Endothelial cell of umbilical vein (primary cell): ENCODE data around the gene SEC22A.

Experiments
- CTCF ChIP-seq, 2 donors: IDR thresholded peaks; 1 replicate in 1 of 2; 2 replicates in 1 of 2; pipeline ENCODE4 v1.5.1; 2011; ENCODE audit warnings: low read length in 2 of 2, mild to moderate bottlenecking in 2 of 2, moderate library complexity in 2 of 2, control low read depth in 1 of 2, inconsistent platforms in 1 of 2, low read depth in 1 of 2; ENCODE audit not compliant: insufficient read depth in 1 of 2; ENCODE audit errors: extremely low read depth in 1 of 2
- EZH2 ChIP-seq: IDR thresholded peaks from 2 replicates; pipeline ENCODE4 v1.6.1; 2012; ENCODE audit warnings: borderline replicate concordance, low read depth, mild to moderate bottlenecking, moderate library complexity, low read length, inconsistent platforms; ENCODE audit not compliant: severe bottlenecking
- FOS ChIP-seq: IDR thresholded peaks from 2 replicates; pipeline ENCODE4 v1.6.1; 2011; ENCODE audit warnings: mild to moderate bottlenecking, low read length, moderate library complexity, borderline replicate concordance; ENCODE audit not compliant: insufficient read depth
- JUN ChIP-seq: IDR thresholded peaks from 2 replicates; pipeline ENCODE4 v1.6.1; 2011; ENCODE audit warnings: borderline replicate concordance, low read depth; ENCODE audit not compliant: insufficient read length, insufficient read depth
- MAX ChIP-seq: IDR thresholded peaks from 2 replicates; pipeline ENCODE4 v1.6.1; 2011; ENCODE audit not compliant: insufficient read depth, insufficient read length
- MYC ChIP-seq: IDR thresholded peaks from one replicate; pipeline ENCODE4 v1.6.1; 2011; ENCODE audit warnings: mild to moderate bottlenecking, low read depth, low read length
- POLR2A ChIP-seq: IDR thresholded peaks from 2 replicates; pipeline ENCODE4 v1.6.1; 2012; ENCODE audit warnings: low read depth, mild to moderate bottlenecking, control low read depth, low read length
- POLR2AphosphoS5 ChIP-seq: IDR thresholded peaks from 2 replicates; pipeline ENCODE4 v1.6.1; 2012; ENCODE audit warnings: low read depth, mild to moderate bottlenecking, control low read depth, low read length, moderate library complexity; ENCODE audit not compliant: insufficient read depth

GRCh38 chr3:123167686-123168085 is 34.1 kb upstream of the SEC22A start:
- no peak for TF ChIP-seq CTCF (IDR thresholded peaks at IDR 0.05; ENCODE audit: extremely low read depth in 1 of 2, insufficient read depth in 1 of 2, low read depth in 1 of 2, low read length in 2 of 2)
- no peak for TF ChIP-seq JUN
- TF ChIP-seq POLR2AphosphoS5, result no peak
- no peak for TF ChIP-seq POLR2A
- no peak for TF ChIP-seq EZH2
- no peak for TF ChIP-seq FOS
- no peak for TF ChIP-seq MYC
- no peak for TF ChIP-seq MAX
